IMR-90 (cell line): Measurements from ENCODE around the gene ESRRB. TPM values are rescaled to one million over a fixed set of nuclear protein-coding genes. Genes with fewer than 3 reads are reported as not detected.

Experiments used
- ATAC-seq: fragments of 200-7000 bp; cut with Tn5 transposase; 2 replicates; pipeline ENCODE4 v1.9.1; 2020; ENCODE audit warnings: low read depth, mild to moderate bottlenecking, moderate library complexity
- BruUV-seq: library from RNA; stranded (reverse); fragments of 400-500 nt; replicated peaks from 2 replicates; lab custom pipeline; 2021; lab: Mats Ljungman, UMichigan
- CTCF ChIA-PET: fragments of 300-600 bp; formaldehyde crosslinking; extraction: SDS; loops from one replicate; lab custom pipeline; 2021; ENCODE audit warnings: antibody characterized with exemption; lab: Yijun Ruan, JAX
- POLR2A ChIA-PET: fragments of 300-600 bp; sonication (Branson Sonifier 250); formaldehyde crosslinking; loops from one replicate; lab custom pipeline; 2022; ENCODE audit warnings: antibody characterized with exemption; ENCODE audit not compliant: unreplicated experiment; lab: Charles Lee
- DNase-seq: peaks from one replicate; pipeline ENCODE4 v3.0.0; 2013
- H2AFZ ChIP-seq: replicated peaks from 2 replicates; pipeline ENCODE3; 2013; ENCODE audit warnings: low read length, mild to moderate bottlenecking; ENCODE audit not compliant: poor library complexity
- H2AK5ac ChIP-seq: 2 replicates; pipeline ENCODE4 v1.6.1; 2013; ENCODE audit warnings: low read depth, low read length, inconsistent platforms
- H2AK9ac ChIP-seq: replicated peaks from 2 replicates; pipeline ENCODE3; 2013; ENCODE audit warnings: mild to moderate bottlenecking, low read depth, low read length, moderate library complexity; ENCODE audit not compliant: poor library complexity
- H2BK120ac ChIP-seq: 2 replicates; pipeline ENCODE4 v1.6.1; 2013; ENCODE audit warnings: low read depth, low read length, inconsistent platforms
- H2BK15ac ChIP-seq: 3 replicates; pipeline ENCODE4 v1.6.1; 2013; ENCODE audit warnings: low read depth, low read length, inconsistent platforms
- H2BK20ac ChIP-seq: 2 replicates; pipeline ENCODE4 v1.6.1; 2013; ENCODE audit warnings: low read depth, mild to moderate bottlenecking, inconsistent platforms, low read length, moderate library complexity
- H2BK5ac ChIP-seq: 2 replicates; pipeline ENCODE4 v1.6.1; 2013; ENCODE audit warnings: mild to moderate bottlenecking, low read depth, low read length, inconsistent platforms; ENCODE audit not compliant: poor library complexity, severe bottlenecking
- H3K14ac ChIP-seq: replicated peaks from 2 replicates; pipeline ENCODE4 v1.6.1; 2013; ENCODE audit warnings: low read depth, low read length, inconsistent platforms
- H3K18ac ChIP-seq: 2 replicates; pipeline ENCODE4 v1.6.1; 2013; ENCODE audit warnings: low read depth, low read length, control low read depth
- H3K23ac ChIP-seq: 2 replicates; pipeline ENCODE4 v1.6.1; 2013; ENCODE audit warnings: low read depth, low read length, inconsistent platforms
- H3K27ac ChIP-seq: 2 replicates; pipeline ENCODE4 v1.5.1; 2013; ENCODE audit warnings: mild to moderate bottlenecking, control low read depth, low read length; ENCODE audit not compliant: insufficient read depth
- H3K27me3 ChIP-seq: 2 replicates; pipeline ENCODE4 v1.6.1; 2013; ENCODE audit warnings: low read length; ENCODE audit not compliant: control insufficient read depth, insufficient read depth
- H3K36me3 ChIP-seq: 2 replicates; pipeline ENCODE4 v1.6.1; 2013; ENCODE audit warnings: low read length, mixed read lengths; ENCODE audit not compliant: control insufficient read depth, insufficient read depth
- H3K4ac ChIP-seq: 2 replicates; pipeline ENCODE4 v1.6.1; 2013; ENCODE audit warnings: low read depth, low read length, inconsistent platforms
- H3K4me1 ChIP-seq: 2 replicates; pipeline ENCODE4 v1.6.1; 2013; ENCODE audit warnings: low read length, mixed read lengths; ENCODE audit not compliant: control insufficient read depth, insufficient read depth
- H3K4me2 ChIP-seq: 2 replicates; pipeline ENCODE4 v1.6.1; 2013; ENCODE audit warnings: low read depth, mild to moderate bottlenecking, control low read depth, low read length, moderate library complexity
- H3K4me3 ChIP-seq: 2 replicates; pipeline ENCODE4 v1.5.1; 2013; ENCODE audit warnings: low read depth, mild to moderate bottlenecking, control low read depth, low read length, moderate library complexity; ENCODE audit not compliant: insufficient read depth
- H3K56ac ChIP-seq: 2 replicates; pipeline ENCODE4 v1.6.1; 2013; ENCODE audit warnings: low read length, inconsistent platforms; ENCODE audit not compliant: insufficient read depth; ENCODE audit errors: extremely low read depth
- H3K79me1 ChIP-seq, 2 experiments: 2 replicates each; pipeline ENCODE4 v1.6.1; 2013; ENCODE audit warnings: low read length in 2 of 2, inconsistent platforms in 1 of 2, low read depth in 1 of 2
- H3K9ac ChIP-seq: 2 replicates; pipeline ENCODE4 v1.6.1; 2013; ENCODE audit warnings: low read depth, low read length, control low read depth
- H3K9me1 ChIP-seq: 2 replicates; pipeline ENCODE4 v1.6.1; 2013; ENCODE audit warnings: low read length, inconsistent platforms; ENCODE audit not compliant: insufficient read depth
- H3K9me3 ChIP-seq: 2 replicates; pipeline ENCODE4 v1.6.1; 2013; ENCODE audit warnings: low read length; ENCODE audit not compliant: control insufficient read depth, insufficient read depth
- H4K20me1 ChIP-seq: 2 replicates; pipeline ENCODE4 v1.6.1; 2013; ENCODE audit warnings: low read length, inconsistent platforms; ENCODE audit not compliant: insufficient read depth
- H4K5ac ChIP-seq: 2 replicates; pipeline ENCODE4 v1.6.1; 2013; ENCODE audit warnings: mild to moderate bottlenecking, low read depth, low read length, control low read depth
- H4K8ac ChIP-seq, 2 experiments: 2 replicates each; pipeline ENCODE4 v1.6.1; 2013; ENCODE audit warnings: low read depth in 2 of 2, low read length in 2 of 2, control low read depth in 1 of 2, inconsistent platforms in 1 of 2
- H4K91ac ChIP-seq: 2 replicates; pipeline ENCODE4 v1.6.1; 2013; ENCODE audit warnings: low read depth, low read length, inconsistent platforms; ENCODE audit not compliant: insufficient read depth
- BHLHE40 ChIP-seq: fragments of 150-350 bp; IDR thresholded peaks from 2 replicates; pipeline ENCODE4 v1.6.1; 2016; ENCODE audit warnings: mild to moderate bottlenecking, low read depth, low read length
- NFE2L2 ChIP-seq: fragments of 150-350 bp; IDR thresholded peaks from 2 replicates; pipeline ENCODE4 v1.6.1; 2016; ENCODE audit warnings: low read depth, mild to moderate bottlenecking, low read length
- SMC3 ChIP-seq: fragments of 150-350 bp; IDR thresholded peaks from 2 replicates; pipeline ENCODE4 v1.6.1; 2016; ENCODE audit warnings: low read depth, mild to moderate bottlenecking, antibody characterized with exemption, low read length, moderate library complexity
- WGBS, 2 experiments: methylation state at CpG; one replicate each; pipeline versions ENCODE4 v1.1.5 to v1.1.7; 2013; ENCODE audit warnings: missing lambda C conversion rate in 2 of 2; ENCODE audit not compliant: insufficient read length in 1 of 2; ENCODE audit errors: extremely low coverage in 2 of 2; 5-methylcytosine and 5-hydroxymethylcytosine counted together
- dilution Hi-C: fragments of 300-500 bp; cut with HindIII; formaldehyde crosslinking; loops from one replicate; pipeline ENCODE4 v1.14.3; 2018; ENCODE audit warnings: low sequenced_read_pairs; ENCODE audit not compliant: unreplicated experiment
- in situ Hi-C: fragments of 300-500 bp; cut with MboI; formaldehyde crosslinking; loops from 3 replicates; pipeline ENCODE4 v1.14.3; 2019; ENCODE audit warnings: low sequenced_read_pairs, inconsistent platforms, mixed read lengths
- intact Hi-C: fragments of 100-400 bp; cut with micrococcal nuclease; formaldehyde crosslinking; loops from 2 replicates; pipeline ENCODE4 v1.10.0; 2022
- polyA plus RNA-seq, 3 experiments: library from polyadenylated mRNA; depleted of rRNA; stranded (reverse); fragments of >200 nt; gene quantifications; 2 replicates each; pipeline ENCODE4 v1.2.3, GENCODE V29; 2012; ENCODE audit warnings: low replicate concordance in 1 of 3
- total RNA-seq: library from RNA; depleted of rRNA; stranded (reverse); fragments of >200 nt; gene quantifications from 2 replicates; pipeline ENCODE4 v1.2.3, GENCODE V29; 2012

Gene ESRRB
- total and polyA plus RNA-seq, 2 of the 4 experiments (the other 2 are of a cell fraction) = not detected

GRCh38 chr14:76381817-76382494 lies 6.0 kb downstream of the ESRRB start:
- Histone ChIP-seq H3K9ac (no peak overlapping the region), H4K5ac (no peak overlapping the region), H2AK5ac (no peak overlapping the region), H2AK9ac (no peak overlapping the region), H3K27me3 (peaks cover 66% of the 10 kb centered on the region), H4K8ac (no peak overlapping the region), H2AFZ (no peak overlapping the region), H3K36me3 (no peaks in the 10 kb centered on the region), H3K4ac (no peak overlapping the region), H3K14ac (no peak overlapping the region), H4K20me1 (no peaks in the 10 kb centered on the region), H3K9me3 (no peaks in the 10 kb centered on the region), H4K91ac (no peak overlapping the region), H3K23ac (no peak overlapping the region), H3K4me2 (no peak overlapping the region), H2BK120ac (no peak overlapping the region), H3K4me1 (peaks cover 1% of the 10 kb centered on the region; the same call in 1 of the 2 replicates), H3K4me3 (no peak overlapping the region), H3K56ac (no peak overlapping the region), H2BK15ac (no peak overlapping the region), H3K27ac (no peak overlapping the region), H2BK20ac (no peak overlapping the region), H3K9me1 (no peaks in the 10 kb centered on the region), H3K79me1 (no peaks in the 10 kb centered on the region), H3K18ac (no peak overlapping the region), H2BK5ac (no peak overlapping the region)
- WGBS, 2 experiments = 63% methylated on average over 2 of the region's 7 CpGs; no CpG with 5 or more reads in 1 of the 2 experiments
- intact Hi-C loops = loop anchor here (10.0 kb wide), 1 partner anchor 477 kb away; no protein-coding TSS in a partner anchor
- no peak for ATAC-seq
- TF ChIP-seq NFE2L2 (no peak), SMC3 (no peak), BHLHE40 (no peak)
- dilution Hi-C loops = no loop called here
- BruUV-seq = no TSS peak
- in situ Hi-C loops = loop anchor here (10.0 kb wide), 1 partner anchor 327 kb away; no protein-coding TSS in a partner anchor
- ChIA-PET CTCF (no interaction called here), POLR2A (no interaction called here)
- DNase-seq = no peak
